ENCODE data around the gene ITGA2.

The ITGA2 gene

DNA sequence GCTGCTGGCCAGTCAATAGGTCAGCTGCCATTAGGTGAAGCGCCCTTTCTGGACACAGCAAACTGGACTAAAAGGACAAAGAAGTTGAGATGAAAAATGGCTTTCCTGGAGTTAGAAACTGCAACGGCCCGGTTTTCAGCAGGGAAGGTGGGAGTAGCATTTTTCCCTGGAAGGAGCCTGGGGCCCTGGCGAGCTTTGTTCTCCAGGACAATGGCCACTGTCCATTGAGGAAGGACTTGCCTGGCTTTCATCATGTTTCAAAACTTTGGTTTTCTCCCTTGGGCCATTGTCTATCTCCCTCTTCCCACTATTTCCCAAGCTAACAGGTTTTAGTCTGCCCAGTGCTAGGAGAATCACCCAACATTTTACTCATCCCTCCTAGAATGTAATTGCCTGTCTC, 64.2 kb downstream of the ITGA2 start:
- H3K27ac ChIP-seq: no peak overlapping the region
- TF ChIP-seq ZFX (IDR thresholded peaks at IDR 0.05): no peak
- TF ChIP-seq, protein P1, sequence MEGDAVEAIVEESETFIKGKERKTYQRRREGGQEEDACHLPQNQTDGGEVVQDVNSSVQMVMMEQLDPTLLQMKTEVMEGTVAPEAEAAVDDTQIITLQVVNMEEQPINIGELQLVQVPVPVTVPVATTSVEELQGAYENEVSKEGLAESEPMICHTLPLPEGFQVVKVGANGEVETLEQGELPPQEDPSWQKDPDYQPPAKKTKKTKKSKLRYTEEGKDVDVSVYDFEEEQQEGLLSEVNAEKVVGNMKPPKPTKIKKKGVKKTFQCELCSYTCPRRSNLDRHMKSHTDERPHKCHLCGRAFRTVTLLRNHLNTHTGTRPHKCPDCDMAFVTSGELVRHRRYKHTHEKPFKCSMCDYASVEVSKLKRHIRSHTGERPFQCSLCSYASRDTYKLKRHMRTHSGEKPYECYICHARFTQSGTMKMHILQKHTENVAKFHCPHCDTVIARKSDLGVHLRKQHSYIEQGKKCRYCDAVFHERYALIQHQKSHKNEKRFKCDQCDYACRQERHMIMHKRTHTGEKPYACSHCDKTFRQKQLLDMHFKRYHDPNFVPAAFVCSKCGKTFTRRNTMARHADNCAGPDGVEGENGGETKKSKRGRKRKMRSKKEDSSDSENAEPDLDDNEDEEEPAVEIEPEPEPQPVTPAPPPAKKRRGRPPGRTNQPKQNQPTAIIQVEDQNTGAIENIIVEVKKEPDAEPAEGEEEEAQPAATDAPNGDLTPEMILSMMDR (conservative IDR thresholded peaks at IDR 0.05): no peak

DNA sequence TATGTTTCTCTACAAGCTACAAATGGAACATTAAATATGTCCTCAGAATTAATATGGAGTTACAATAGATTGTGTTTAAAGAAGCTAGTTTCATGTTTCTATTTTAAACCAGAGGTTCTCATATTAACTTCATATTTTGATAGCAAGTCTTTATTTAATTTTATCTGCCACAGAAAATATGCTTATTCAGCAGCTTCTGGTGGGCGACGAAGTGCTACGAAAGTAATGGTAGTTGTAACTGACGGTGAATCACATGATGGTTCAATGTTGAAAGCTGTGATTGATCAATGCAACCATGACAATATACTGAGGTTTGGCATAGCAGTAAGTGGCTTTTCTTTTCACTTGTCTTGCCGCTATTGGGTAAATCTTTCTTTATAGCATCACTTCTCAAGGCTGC, 66.2 kb downstream of the ITGA2 start:
- no peak overlapping the region for H3K27ac ChIP-seq
- no peak for TF ChIP-seq ZFX (IDR thresholded peaks at IDR 0.05)
- TF ChIP-seq, protein P1 (conservative IDR thresholded peaks at IDR 0.05): no peak

DNA sequence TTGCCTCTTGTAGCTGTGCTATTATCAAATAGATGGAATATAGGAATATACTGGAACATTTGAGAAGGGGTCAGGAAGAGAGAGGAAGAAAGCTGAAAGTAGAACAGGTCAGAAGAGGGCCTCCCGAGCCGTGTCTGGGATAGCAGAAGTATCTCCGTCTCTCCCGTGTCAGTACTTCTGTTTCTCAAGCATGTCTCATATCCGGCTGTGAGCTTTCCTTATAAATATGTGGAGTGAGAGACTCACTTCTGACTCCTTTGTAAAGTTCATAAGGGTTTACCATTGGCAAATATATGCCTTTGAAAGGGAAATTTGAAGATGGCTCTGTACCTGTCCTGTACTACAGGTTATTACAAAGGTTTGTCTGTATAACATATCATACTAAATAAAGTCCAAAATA, 70.1 kb downstream of the ITGA2 start:
- TF ChIP-seq, protein P1 (conservative IDR thresholded peaks at IDR 0.05): no peak
- no peak for TF ChIP-seq ZFX (IDR thresholded peaks at IDR 0.05)
- H3K27ac ChIP-seq: no peak overlapping the region

DNA sequence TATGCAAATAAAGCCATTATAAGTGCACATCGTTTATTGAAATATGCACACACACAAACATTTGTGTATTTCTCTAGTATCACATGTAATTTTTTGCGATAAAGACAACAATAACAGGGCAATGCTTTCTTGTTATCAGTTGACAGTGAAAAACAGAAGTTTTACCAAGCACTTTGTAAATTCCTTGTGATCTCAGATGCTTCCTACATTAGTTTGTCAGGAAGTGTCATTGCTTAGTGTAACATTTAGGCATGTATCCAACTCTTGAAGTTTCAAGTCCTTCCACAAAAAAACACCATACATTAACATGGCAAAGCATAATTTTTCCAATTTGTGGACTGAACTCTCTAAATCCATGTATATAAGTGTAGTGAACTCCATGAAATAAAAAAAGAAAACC, 74.0 kb downstream of the ITGA2 start:
- H3K27ac ChIP-seq: no peak overlapping the region
- TF ChIP-seq, protein P1 (conservative IDR thresholded peaks at IDR 0.05): no peak
- TF ChIP-seq ZFX (IDR thresholded peaks at IDR 0.05): no peak

DNA sequence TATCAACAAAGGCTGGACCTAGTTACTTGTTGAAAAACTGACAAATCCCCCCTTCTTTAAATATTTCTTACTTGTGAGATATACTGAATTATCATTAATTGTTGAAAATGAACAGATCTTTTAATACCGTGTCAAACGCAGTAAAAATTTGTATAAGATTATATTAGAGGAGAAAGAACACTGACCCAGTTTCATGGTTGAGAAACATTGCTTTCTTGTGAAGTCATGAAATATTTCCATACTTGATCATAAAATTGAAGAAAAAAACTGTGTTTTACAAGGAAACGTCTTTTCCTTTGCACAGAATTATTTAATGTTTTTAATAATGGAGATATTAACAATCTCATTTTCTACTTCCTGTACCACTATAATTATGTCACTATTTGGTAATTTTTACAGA, 74.6 kb downstream of the ITGA2 start:
- no peak for TF ChIP-seq ZFX (IDR thresholded peaks at IDR 0.05)
- TF ChIP-seq, protein P1 (conservative IDR thresholded peaks at IDR 0.05): no peak
- H3K27ac ChIP-seq: no peak overlapping the region

DNA sequence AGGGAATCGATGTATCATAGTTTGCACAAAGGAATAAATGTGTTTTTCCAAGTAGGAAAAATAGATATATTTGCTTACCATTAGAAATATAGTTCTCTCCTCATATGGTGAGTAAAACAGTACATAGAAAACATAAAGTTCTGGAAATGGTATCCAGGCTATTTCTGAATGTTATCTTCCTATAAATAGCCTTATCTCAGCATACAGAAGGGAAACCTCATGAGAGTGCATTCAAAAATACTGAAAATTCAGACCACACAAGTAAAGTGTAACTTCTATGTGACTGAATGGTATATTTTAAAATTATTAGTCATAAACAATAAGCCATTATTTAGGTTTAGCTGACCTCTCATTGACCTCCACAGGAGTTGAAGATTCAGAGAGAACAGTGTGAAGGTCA, 76.9 kb downstream of the ITGA2 start:
- no peak for TF ChIP-seq ZFX (IDR thresholded peaks at IDR 0.05)
- TF ChIP-seq, protein P1 (conservative IDR thresholded peaks at IDR 0.05): no peak
- no peak overlapping the region for H3K27ac ChIP-seq

DNA sequence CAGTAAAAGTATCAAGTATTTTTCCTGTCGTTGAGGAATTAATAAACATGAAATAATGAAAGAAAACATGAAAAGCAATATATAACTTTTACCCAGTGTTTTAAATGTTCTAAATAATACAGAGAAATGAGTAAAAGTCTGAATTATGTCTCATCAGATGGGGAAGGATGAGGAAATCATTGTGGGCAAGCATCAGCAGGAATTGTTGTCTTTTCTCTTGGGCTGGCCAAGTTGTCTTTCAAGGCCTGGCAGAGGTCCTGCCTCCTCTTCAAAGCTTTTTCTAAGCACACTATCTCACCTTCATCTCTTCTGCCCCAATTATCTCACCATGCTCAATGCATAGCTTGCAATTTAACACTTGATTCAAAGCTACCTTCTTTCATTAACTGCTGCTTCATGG, 78.5 kb downstream of the ITGA2 start:
- no peak for TF ChIP-seq ZFX (IDR thresholded peaks at IDR 0.05)
- TF ChIP-seq, protein P1 (conservative IDR thresholded peaks at IDR 0.05): no peak
- no peak overlapping the region for H3K27ac ChIP-seq

Data from C4-2B (cell line).